Gastroesophageal sphincter (tissue), 3 donors: ENCODE data around the gene CTNNA2.

ENCODE experiments used
- CTCF ChIP-seq, 4 experiments: fragments of 200-600 bp in 2 of 4; fragments of 450-650 bp in 2 of 4; sonication (generic) in 1 of 4; IDR thresholded peaks; one replicate each; pipeline ENCODE4 v1.5.1; 2017 to 2019; ENCODE audit warnings: antibody characterized with exemption in 4 of 4, mild to moderate bottlenecking in 2 of 4, moderate library complexity in 2 of 4
- EP300 ChIP-seq: sonication (generic); formaldehyde crosslinking; IDR thresholded peaks from one replicate; pipeline ENCODE4 v1.6.1; 2017; ENCODE audit warnings: antibody characterized with exemption, mild to moderate bottlenecking
- POLR2A ChIP-seq, 2 donors: fragments of 450-650 bp; IDR thresholded peaks; one replicate each; pipeline ENCODE4 v1.6.1; 2017; ENCODE audit warnings: antibody characterized with exemption in 2 of 2, mild to moderate bottlenecking in 2 of 2, moderate library complexity in 1 of 2
- POLR2AphosphoS5 ChIP-seq: sonication (generic); formaldehyde crosslinking; IDR thresholded peaks from one replicate; pipeline ENCODE4 v1.6.1; 2017; ENCODE audit warnings: antibody characterized with exemption

- TF ChIP-seq CTCF (IDR thresholded peaks at IDR 0.05) (no peak), POLR2A (IDR thresholded peaks at IDR 0.05) (no peak), EP300 (no peak), POLR2AphosphoS5 (no peak)
These were observed 835.2 kb downstream of the CTNNA2 start for GRCh38 chr2:80348078-80348477.
